ENCODE measurements around the gene PKN1.

The PKN1 gene

DNA sequence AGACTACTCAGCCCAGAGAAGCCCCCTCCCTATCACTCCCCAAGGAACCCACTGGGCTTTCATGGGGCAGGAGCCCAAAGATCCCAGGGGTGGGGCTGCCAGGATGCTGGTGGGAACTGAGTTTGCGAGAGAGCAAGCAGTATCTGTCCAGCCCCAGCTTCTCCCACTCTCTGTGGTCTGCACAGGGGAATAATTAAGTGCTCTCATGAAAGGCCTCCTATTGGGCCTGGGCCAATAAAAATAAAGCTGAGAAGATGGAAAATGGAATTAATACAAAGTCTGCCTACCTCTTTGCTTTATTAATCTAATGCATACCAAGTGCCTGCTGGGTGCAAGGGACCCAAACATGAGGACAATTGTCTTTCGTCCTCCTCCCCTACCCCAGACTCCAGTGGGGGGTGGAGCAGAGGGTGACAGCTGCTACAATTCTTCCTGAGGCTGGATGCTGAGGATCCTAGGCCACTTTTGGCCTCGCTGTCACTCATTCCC lies 19.4 kb upstream of the PKN1 start:
- H3K36me3 ChIP-seq (ENCODE audit: insufficient read depth, low read length) = peaks cover 11% of the 10 kb centered on the region; the same call in 1 of the 2 replicates
- H3K4me3 ChIP-seq (ENCODE audit: low read depth, low read length) = no peak overlapping the region
- peaks cover 71% of the 10 kb centered on the region for H3K79me2 ChIP-seq (ENCODE audit: control insufficient read depth, insufficient read depth, low read length, unreplicated experiment)
- H3K27ac ChIP-seq (ENCODE audit: low read depth, low read length) = no peak overlapping the region
- H3K27me3 ChIP-seq (ENCODE audit: insufficient read depth, low read length) = no peaks in the 10 kb centered on the region
- H3K4me1 ChIP-seq (ENCODE audit: control insufficient read depth, insufficient read depth, low read length, unreplicated experiment) = peaks cover 25% of the 10 kb centered on the region
- no peak overlapping the region for H2AFZ ChIP-seq (ENCODE audit: low read length, unreplicated experiment)

DNA sequence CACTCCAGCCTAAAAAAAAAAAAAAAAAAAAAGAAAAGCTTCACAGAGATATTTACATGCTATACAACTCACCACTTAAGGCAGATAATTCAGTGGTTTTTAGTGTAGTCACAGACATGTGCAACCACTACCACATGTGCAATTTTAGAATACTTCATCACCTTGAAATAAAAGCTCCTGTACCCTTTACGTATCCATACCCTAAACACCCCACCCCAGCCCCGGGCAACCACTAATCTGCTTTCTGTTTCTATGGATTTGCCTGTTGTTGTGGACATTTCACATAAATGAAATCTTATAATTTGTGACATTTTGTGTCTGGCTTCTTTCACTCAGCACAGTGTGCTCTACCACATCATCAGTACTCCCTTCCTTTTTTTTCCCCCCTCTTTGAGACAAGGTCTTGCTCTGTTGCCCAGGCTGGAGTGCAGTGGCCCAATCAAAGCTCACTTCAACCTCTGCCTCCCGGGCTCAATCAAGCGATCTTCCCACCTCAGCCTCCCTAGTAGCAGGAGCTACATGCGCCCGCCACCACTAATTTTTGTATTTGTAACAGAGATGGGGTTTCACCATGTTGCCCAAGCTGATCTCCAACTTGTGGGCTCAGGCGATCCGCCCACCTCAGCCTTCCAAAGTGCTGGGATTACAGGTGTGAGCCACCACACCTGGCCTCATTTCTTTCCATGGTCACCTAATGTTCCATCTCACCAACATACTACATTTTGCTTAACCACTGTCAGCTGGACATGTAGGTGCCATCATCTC lies 18.0 kb upstream of the PKN1 start:
- Histone ChIP-seq H3K27ac (ENCODE audit: low read depth, low read length) (no peak overlapping the region), H3K36me3 (ENCODE audit: insufficient read depth, low read length) (peaks cover 6% of the 10 kb centered on the region; the same call in 1 of the 2 replicates), H3K4me3 (ENCODE audit: low read depth, low read length) (no peak overlapping the region), H3K27me3 (ENCODE audit: insufficient read depth, low read length) (no peaks in the 10 kb centered on the region), H2AFZ (ENCODE audit: low read length, unreplicated experiment) (no peak overlapping the region), H3K79me2 (ENCODE audit: control insufficient read depth, insufficient read depth, low read length, unreplicated experiment) (peaks cover 75% of the 10 kb centered on the region), H3K4me1 (ENCODE audit: control insufficient read depth, insufficient read depth, low read length, unreplicated experiment) (peaks cover 25% of the 10 kb centered on the region)

DNA sequence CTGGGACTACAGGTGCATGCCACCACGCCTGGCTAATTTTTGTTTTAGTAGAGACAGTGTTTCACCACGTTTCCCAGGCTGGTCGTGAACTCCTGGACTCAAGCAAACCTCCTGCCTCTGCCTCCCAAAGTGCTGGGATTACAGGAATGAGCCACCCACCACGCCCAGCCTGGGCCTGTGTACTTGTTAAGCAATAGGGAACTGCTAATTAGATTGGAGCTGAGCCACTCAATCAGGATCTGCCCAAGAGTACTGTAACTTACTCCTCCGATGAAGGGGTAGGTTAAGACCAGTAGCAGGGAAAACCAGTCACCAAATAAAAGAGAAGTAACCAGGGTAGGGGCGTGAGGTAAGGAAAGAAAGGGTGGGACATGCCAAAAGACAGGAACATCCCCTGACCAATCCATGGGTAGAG lies 16.3 kb upstream of the PKN1 start:
- H3K27me3 ChIP-seq (ENCODE audit: insufficient read depth, low read length) = no peaks in the 10 kb centered on the region
- no peak overlapping the region for H3K27ac ChIP-seq (ENCODE audit: low read depth, low read length)
- peaks cover 71% of the 10 kb centered on the region for H3K79me2 ChIP-seq (ENCODE audit: control insufficient read depth, insufficient read depth, low read length, unreplicated experiment)
- H3K4me1 ChIP-seq (ENCODE audit: control insufficient read depth, insufficient read depth, low read length, unreplicated experiment) = peaks cover 25% of the 10 kb centered on the region
- no peaks in the 10 kb centered on the region for H3K36me3 ChIP-seq (ENCODE audit: insufficient read depth, low read length)
- no peak overlapping the region for H2AFZ ChIP-seq (ENCODE audit: low read length, unreplicated experiment)
- peak overlapping the region; percentile 30; the same call in 1 of the 2 replicates for H3K4me3 ChIP-seq (ENCODE audit: low read depth, low read length)

DNA sequence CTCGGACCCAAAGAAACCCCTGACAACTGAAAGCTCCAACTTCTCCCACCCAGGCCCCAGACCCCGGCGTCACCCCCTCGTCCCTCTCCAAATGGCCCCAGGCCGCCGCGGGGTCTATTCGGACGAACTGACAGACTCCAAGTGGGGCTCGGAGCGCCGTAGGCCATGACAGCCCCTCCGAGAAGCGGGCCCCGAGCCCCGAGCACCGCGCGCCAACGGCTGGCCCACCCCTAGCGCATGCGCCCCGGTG lies 14.3 kb upstream of the PKN1 start:
- Histone ChIP-seq H3K27ac (ENCODE audit: low read depth, low read length) (peak overlapping the region; percentile 96), H3K4me1 (ENCODE audit: control insufficient read depth, insufficient read depth, low read length, unreplicated experiment) (peaks cover 18% of the 10 kb centered on the region), H2AFZ (ENCODE audit: low read length, unreplicated experiment) (no peak overlapping the region), H3K4me3 (ENCODE audit: low read depth, low read length) (peak overlapping the region; percentile 99), H3K79me2 (ENCODE audit: control insufficient read depth, insufficient read depth, low read length, unreplicated experiment) (peaks cover 52% of the 10 kb centered on the region), H3K27me3 (ENCODE audit: insufficient read depth, low read length) (no peaks in the 10 kb centered on the region), H3K36me3 (ENCODE audit: insufficient read depth, low read length) (no peaks in the 10 kb centered on the region)

DNA sequence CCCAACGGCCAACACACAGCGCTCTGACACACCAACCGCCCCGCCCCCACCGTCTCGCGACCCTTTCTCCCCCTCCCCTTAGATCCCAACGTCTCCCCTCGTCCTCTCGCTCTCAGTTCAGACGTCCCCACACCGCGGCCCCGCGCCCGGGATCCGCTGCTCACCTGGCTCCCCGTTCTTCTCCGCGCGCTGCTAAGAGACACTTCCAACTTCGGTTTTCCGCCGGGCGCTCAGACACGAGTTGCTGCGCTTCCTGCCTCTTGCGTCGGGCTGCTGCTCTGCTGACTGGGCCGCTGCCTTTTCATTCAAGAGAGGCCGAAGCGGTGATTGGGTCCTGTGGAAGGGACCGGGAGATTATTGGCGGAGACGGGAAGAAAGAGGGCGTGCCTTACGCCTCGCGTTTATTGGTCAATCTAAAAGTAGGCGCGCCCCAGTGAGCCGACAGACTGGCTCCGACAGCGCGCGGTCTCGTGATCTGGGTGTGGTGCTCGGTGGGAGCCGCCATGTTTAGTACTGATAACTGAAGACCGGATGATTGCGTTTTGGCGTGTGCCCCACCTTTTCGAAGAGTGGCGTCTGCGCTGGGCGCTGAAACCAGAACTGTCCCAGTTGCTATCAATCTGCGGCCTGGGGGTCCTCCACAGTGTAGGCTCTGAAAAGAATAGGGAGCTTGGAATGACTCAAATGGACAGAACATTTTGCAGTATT lies 13.8 kb upstream of the PKN1 start, which contains the start of gene DDX39A:
DDX39A (minus strand) TSS at position 236 of the 708 bp plus-strand sequence. CDS start 6,121 bp downstream, outside the sequence.
- H3K79me2 ChIP-seq (ENCODE audit: control insufficient read depth, insufficient read depth, low read length, unreplicated experiment) = peaks cover 48% of the 10 kb centered on the region
- H3K27ac ChIP-seq (ENCODE audit: low read depth, low read length) = peak within 1 kb of the TSS; percentile 96
- H3K36me3 ChIP-seq (ENCODE audit: insufficient read depth, low read length) = no peaks in the 10 kb centered on the region
- peaks cover 16% of the 10 kb centered on the region for H3K4me1 ChIP-seq (ENCODE audit: control insufficient read depth, insufficient read depth, low read length, unreplicated experiment)
- no peaks in the 10 kb centered on the region for H3K27me3 ChIP-seq (ENCODE audit: insufficient read depth, low read length)
- H3K4me3 ChIP-seq (ENCODE audit: low read depth, low read length) = peak within 1 kb of the TSS; percentile 99
- H2AFZ ChIP-seq (ENCODE audit: low read length, unreplicated experiment) = no peak within 1 kb of the TSS

DNA sequence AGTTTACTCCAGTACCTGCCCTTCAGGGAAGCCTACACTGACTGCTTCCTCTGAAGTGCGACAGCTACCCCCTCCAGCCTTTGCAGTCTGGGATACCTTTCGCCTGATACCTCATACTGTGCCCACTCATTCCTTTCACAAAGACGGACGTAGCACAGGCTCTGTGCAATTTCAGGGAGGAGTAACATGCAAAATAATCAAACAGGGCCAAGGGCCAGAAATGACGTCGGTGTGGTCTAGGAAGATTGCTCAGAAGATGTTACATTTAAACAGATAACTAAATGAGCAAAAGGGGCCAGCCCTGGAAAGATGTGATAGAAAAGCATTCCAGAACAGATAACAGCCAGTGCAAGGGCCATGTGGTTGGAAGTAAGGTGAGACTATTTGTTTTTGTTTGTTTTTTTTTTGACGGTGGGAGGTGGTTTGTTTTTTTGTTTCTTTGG lies 7.4 kb upstream of the PKN1 start:
- Histone ChIP-seq H3K4me1 (ENCODE audit: control insufficient read depth, insufficient read depth, low read length, unreplicated experiment) (no peaks in the 10 kb centered on the region), H3K27ac (ENCODE audit: low read depth, low read length) (no peak overlapping the region), H3K79me2 (ENCODE audit: control insufficient read depth, insufficient read depth, low read length, unreplicated experiment) (no peaks in the 10 kb centered on the region), H3K4me3 (ENCODE audit: low read depth, low read length) (no peak overlapping the region), H3K36me3 (ENCODE audit: insufficient read depth, low read length) (no peaks in the 10 kb centered on the region), H3K27me3 (ENCODE audit: insufficient read depth, low read length) (no peaks in the 10 kb centered on the region), H2AFZ (ENCODE audit: low read length, unreplicated experiment) (no peak overlapping the region)

DNA sequence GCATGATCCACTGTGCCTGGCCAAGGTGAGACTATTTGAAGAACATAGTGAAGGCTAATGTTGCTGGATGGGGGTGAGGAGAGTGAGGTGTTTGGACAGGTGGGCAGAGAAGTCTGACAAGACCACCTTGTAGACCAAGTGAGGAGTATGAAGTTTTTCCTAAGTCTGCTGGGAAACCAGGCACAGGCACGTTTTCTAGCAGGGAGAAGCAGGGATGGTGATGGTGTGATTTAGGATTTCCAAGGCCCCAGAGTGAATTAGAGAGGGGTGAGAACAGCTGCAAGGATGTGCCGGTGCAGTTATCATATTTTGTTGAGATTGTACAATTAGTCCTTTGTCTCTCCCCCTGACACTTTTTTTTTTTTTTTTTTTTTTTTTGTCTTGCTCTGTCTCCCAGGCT lies 5.6 kb upstream of the PKN1 start:
- Histone ChIP-seq H2AFZ (ENCODE audit: low read length, unreplicated experiment) (no peak overlapping the region), H3K36me3 (ENCODE audit: insufficient read depth, low read length) (no peaks in the 10 kb centered on the region), H3K4me3 (ENCODE audit: low read depth, low read length) (no peak overlapping the region), H3K27ac (ENCODE audit: low read depth, low read length) (no peak overlapping the region), H3K27me3 (ENCODE audit: insufficient read depth, low read length) (no peaks in the 10 kb centered on the region), H3K79me2 (ENCODE audit: control insufficient read depth, insufficient read depth, low read length, unreplicated experiment) (no peaks in the 10 kb centered on the region), H3K4me1 (ENCODE audit: control insufficient read depth, insufficient read depth, low read length, unreplicated experiment) (no peaks in the 10 kb centered on the region)

DNA sequence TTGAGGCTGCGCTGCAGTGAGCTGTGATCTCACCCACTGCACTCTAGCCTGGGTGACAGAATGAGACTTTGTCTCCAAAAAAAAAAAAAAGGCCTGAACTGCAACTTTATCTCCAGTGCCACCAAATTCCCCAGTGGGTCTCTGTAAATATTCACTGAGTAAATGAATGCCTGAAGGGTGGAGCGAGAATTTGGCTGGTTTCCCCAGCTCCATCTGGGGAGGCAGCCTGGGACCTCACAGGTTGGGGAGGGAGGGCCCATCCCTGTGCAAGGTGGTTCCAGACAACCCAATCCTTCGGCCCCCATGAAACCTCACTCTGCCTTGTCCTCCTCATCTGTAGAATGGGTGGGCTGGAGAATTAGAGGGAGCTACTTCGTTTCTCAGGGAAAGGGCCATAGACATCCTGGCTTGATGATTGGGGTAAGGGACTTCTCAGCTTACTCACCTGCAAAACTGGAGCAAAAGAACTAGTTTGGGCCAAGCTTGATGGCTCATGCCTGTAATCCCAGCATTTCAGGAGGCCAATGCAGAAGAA lies 4.2 kb upstream of the PKN1 start:
- H3K27ac ChIP-seq (ENCODE audit: low read depth, low read length) = no peak overlapping the region

DNA sequence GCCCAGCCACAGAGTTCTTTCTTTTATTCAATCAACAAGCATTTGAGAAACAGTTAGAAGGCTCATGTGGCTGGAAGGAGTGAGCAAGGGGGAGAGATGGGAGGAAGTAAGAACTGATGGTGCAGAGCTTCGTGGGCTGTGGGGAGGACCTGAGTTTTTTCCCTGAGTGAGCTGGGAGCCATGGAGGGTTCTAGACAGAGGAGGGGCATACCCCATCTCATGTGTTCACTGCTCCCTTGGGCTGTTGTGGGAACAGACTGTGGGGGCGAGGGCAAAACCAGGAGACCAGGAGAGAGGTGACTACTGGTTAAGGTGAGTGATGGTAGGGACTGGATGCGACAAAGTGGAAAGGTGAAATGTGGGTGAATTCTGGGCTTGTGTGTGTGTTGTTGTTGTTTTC lies 2.4 kb upstream of the PKN1 start:
- Histone ChIP-seq H3K27ac (ENCODE audit: low read depth, low read length) (no peak overlapping the region), H3K4me3 (ENCODE audit: low read depth, low read length) (no peak overlapping the region), H3K27me3 (ENCODE audit: insufficient read depth, low read length) (no peaks in the 10 kb centered on the region), H3K79me2 (ENCODE audit: control insufficient read depth, insufficient read depth, low read length, unreplicated experiment) (peaks cover 13% of the 10 kb centered on the region), H3K4me1 (ENCODE audit: control insufficient read depth, insufficient read depth, low read length, unreplicated experiment) (peaks cover 9% of the 10 kb centered on the region), H3K36me3 (ENCODE audit: insufficient read depth, low read length) (no peaks in the 10 kb centered on the region), H2AFZ (ENCODE audit: low read length, unreplicated experiment) (no peak overlapping the region)

More for the DNA sequence above, 4.2 kb upstream of the PKN1 start:
- Histone ChIP-seq H3K4me3 (ENCODE audit: low read depth, low read length) (no peak overlapping the region), H3K4me1 (ENCODE audit: control insufficient read depth, insufficient read depth, low read length, unreplicated experiment) (no peaks in the 10 kb centered on the region), H3K36me3 (ENCODE audit: insufficient read depth, low read length) (no peaks in the 10 kb centered on the region), H3K79me2 (ENCODE audit: control insufficient read depth, insufficient read depth, low read length, unreplicated experiment) (peaks cover 4% of the 10 kb centered on the region), H3K27me3 (ENCODE audit: insufficient read depth, low read length) (no peaks in the 10 kb centered on the region), H2AFZ (ENCODE audit: low read length, unreplicated experiment) (no peak overlapping the region)

DNA sequence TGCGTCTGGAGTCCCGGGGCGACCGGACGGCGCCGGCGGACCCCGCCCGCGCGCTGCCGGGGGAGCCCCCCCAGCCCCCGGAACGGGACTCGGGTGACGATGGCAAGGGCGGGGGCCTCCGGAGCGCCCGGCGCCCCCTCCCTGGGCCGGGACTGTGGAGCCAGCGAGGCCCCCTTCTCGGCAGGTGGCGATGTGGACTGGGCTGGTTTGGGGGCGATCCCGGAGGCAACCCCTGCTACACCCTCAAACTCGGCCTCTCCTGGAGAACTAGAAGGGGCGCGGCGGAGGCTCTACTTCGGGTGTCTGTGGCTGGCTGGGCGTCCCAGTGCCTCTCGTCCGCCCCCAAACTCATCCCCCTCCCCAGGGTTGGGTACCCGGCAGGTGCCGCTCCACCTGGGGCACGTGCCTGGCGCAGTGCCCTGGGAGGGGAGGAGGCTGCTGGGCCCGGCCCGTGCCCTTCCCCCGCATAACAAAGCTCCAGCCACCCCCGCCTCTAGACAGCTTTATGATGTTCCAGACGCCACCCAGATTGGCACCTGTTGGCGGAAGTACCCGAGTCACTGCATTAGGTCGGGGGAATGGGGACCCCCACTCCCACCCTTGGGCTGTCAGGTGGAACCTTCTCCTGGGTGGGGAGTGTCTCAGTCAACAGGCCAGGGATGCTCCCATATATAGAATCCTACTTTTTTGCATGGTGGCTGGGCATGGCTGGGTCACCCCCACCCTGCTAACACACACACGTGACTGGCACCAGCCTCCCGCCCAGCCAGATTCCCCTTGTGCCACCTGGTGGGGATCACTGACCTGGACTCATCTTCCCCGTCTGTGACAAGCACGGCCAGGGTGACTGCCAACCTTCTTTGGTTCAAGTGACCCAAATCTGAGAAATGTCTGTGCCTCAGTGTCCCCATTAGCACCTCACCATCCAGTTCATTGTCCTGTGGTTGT lies 722 bp downstream of the PKN1 start:
- Histone ChIP-seq H3K4me1 (ENCODE audit: control insufficient read depth, insufficient read depth, low read length, unreplicated experiment) (peaks cover 9% of the 10 kb centered on the region), H3K27me3 (ENCODE audit: insufficient read depth, low read length) (no peaks in the 10 kb centered on the region), H3K36me3 (ENCODE audit: insufficient read depth, low read length) (no peaks in the 10 kb centered on the region), H3K4me3 (ENCODE audit: low read depth, low read length) (peak overlapping the region; percentile 84), H3K79me2 (ENCODE audit: control insufficient read depth, insufficient read depth, low read length, unreplicated experiment) (peaks cover 27% of the 10 kb centered on the region), H2AFZ (ENCODE audit: low read length, unreplicated experiment) (peak overlapping the region; percentile 85), H3K27ac (ENCODE audit: low read depth, low read length) (peak overlapping the region; percentile 38; the same call in 1 of the 2 replicates)

Data from ACC112 (cell line).